ENCODE results near the gene WRAP73. TPM values are rescaled to one million over a fixed set of nuclear protein-coding genes. Genes with fewer than 3 reads are reported as not detected.

Gene WRAP73
- total and polyA plus RNA-seq, 2 experiments from 2014 or later: 16.9 to 20.2 TPM

DNA sequence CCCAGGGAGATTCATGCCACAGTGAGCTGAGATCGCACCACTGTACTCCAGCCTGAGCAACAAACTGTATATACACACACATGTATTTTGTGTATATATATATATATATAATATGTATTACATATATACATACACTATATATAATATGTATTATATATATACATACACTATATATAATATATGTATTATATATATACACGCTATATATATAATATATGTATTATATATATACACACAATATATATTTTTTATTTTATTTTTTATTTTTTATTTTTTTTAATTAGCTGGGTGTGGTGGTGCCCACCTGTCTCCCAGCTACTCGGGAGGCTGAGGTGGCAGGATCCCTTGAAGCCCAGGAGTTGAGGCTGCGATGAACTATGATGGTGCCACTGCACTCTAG is 11.7 kb upstream of the WRAP73 start:
- 76 to 80% methylated on average over 4 of the region's 4 CpGs for WGBS, 2 experiments (ENCODE audit: low coverage in 1 of 2, low lambda C conversion rate in 2 of 2, missing lambda C conversion rate in 2 of 2)

DNA sequence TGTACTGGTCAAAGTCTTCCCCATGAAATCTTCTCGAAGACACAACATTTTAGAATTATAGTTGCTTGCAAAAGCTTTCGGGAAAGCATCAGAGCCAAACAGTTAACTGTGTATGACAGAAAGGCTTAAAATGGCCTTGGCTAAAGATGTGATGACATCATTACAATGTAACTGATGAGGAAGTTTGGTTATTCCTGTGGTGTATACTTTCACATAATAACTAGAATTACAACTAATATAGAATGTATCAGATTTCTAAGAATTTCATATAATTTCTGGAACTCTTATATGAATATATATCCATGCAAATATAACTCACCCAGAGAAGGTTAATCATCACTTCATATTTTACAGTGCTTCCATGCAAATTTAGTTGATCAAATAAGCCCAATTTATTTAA is 10.8 kb upstream of the WRAP73 start:
- Histone ChIP-seq H4K20me1 (ENCODE audit: insufficient read depth) (no peaks in the 10 kb centered on the region), H3K9me2 (ENCODE audit: insufficient read depth) (no peaks in the 10 kb centered on the region), H3K4me3 (no peak overlapping the region), H3F3A (ENCODE audit: insufficient read depth) (no peaks in the 10 kb centered on the region), H3K79me2 (ENCODE audit: insufficient read depth) (no peaks in the 10 kb centered on the region), H3K27ac (no peak overlapping the region), H3K27me3 (replicated peaks; ENCODE audit: insufficient read depth) (peaks cover 37% of the 10 kb centered on the region), H2AFZ (no peak overlapping the region), H3K36me3 (ENCODE audit: low read depth) (no peaks in the 10 kb centered on the region), H3K4me1 (ENCODE audit: insufficient read depth) (no peaks in the 10 kb centered on the region), H3K9ac (no peak overlapping the region), H3K9me3 (ENCODE audit: low read depth) (no peaks in the 10 kb centered on the region), H3K4me2 (ENCODE audit: unreplicated experiment) (no peak overlapping the region)
- 48 to 58% methylated on average over 2 of the region's 2 CpGs for WGBS, 2 experiments (ENCODE audit: low coverage in 1 of 2, low lambda C conversion rate in 2 of 2, missing lambda C conversion rate in 2 of 2)
- no peak for DNase-seq
- TF ChIP-seq EZH2 (IDR thresholded peaks at IDR 0.05; ENCODE audit: insufficient read depth, poor library complexity, severe bottlenecking): no peak
- TF ChIP-seq EZH2phosphoT487 (IDR thresholded peaks at IDR 0.05; ENCODE audit: insufficient read depth, low read depth): no peak
- in situ Hi-C loops (cut with MboI): no loop called here

More for the DNA sequence above, 11.7 kb upstream of the WRAP73 start:
- Histone ChIP-seq H3K9me2 (ENCODE audit: insufficient read depth) (no peaks in the 10 kb centered on the region), H3K4me1 (ENCODE audit: insufficient read depth) (no peaks in the 10 kb centered on the region), H2AFZ (no peak overlapping the region), H3F3A (ENCODE audit: insufficient read depth) (no peaks in the 10 kb centered on the region), H3K9me3 (ENCODE audit: low read depth) (no peaks in the 10 kb centered on the region), H3K9ac (no peak overlapping the region), H3K27ac (no peak overlapping the region), H3K4me3 (no peak overlapping the region), H3K27me3 (replicated peaks; ENCODE audit: insufficient read depth) (peaks cover 29% of the 10 kb centered on the region), H3K36me3 (ENCODE audit: low read depth) (no peaks in the 10 kb centered on the region), H3K4me2 (ENCODE audit: unreplicated experiment) (no peak overlapping the region), H3K79me2 (ENCODE audit: insufficient read depth) (no peaks in the 10 kb centered on the region), H4K20me1 (ENCODE audit: insufficient read depth) (no peaks in the 10 kb centered on the region)
- DNase-seq: no peak
- TF ChIP-seq EZH2 (IDR thresholded peaks at IDR 0.05; ENCODE audit: insufficient read depth, poor library complexity, severe bottlenecking): no peak
- no peak for TF ChIP-seq EZH2phosphoT487 (IDR thresholded peaks at IDR 0.05; ENCODE audit: insufficient read depth, low read depth)
- in situ Hi-C loops (cut with MboI): no loop called here

DNA sequence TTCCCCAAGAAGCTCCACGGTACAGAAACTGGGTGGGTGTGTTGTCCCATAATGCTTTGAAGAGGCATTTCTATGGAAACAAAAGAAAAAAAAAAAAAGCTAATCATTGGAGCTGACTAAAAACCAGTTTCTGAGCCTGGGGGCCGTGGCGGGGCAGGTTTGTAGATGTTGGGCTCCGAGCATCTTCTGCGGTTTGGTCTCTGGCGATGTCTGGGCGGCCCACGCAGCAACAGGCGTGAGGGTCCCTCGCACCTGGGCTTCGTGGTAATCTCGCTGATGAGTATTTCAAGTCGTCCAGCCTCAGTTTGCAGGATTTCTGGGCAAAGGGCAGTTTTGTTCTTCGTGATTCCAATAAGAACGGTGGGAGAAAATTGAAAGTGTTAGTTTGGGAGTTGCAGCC is 9.2 kb upstream of the WRAP73 start:
- Histone ChIP-seq H3K9me2 (ENCODE audit: insufficient read depth) (no peaks in the 10 kb centered on the region), H3K79me2 (ENCODE audit: insufficient read depth) (no peaks in the 10 kb centered on the region), H2AFZ (no peak overlapping the region), H3K4me2 (ENCODE audit: unreplicated experiment) (no peak overlapping the region), H3K27me3 (replicated peaks; ENCODE audit: insufficient read depth) (peaks cover 53% of the 10 kb centered on the region), H3K4me3 (no peak overlapping the region), H3K9ac (no peak overlapping the region), H3F3A (ENCODE audit: insufficient read depth) (no peaks in the 10 kb centered on the region), H3K4me1 (ENCODE audit: insufficient read depth) (no peaks in the 10 kb centered on the region), H3K9me3 (ENCODE audit: low read depth) (no peaks in the 10 kb centered on the region), H3K27ac (no peak overlapping the region), H4K20me1 (ENCODE audit: insufficient read depth) (no peaks in the 10 kb centered on the region), H3K36me3 (ENCODE audit: low read depth) (no peaks in the 10 kb centered on the region)
- in situ Hi-C loops (cut with MboI): no loop called here
- no peak for DNase-seq
- TF ChIP-seq EZH2 (IDR thresholded peaks at IDR 0.05; ENCODE audit: insufficient read depth, poor library complexity, severe bottlenecking): no peak
- TF ChIP-seq EZH2phosphoT487 (IDR thresholded peaks at IDR 0.05; ENCODE audit: insufficient read depth, low read depth): no peak
- WGBS, 2 experiments (ENCODE audit: low coverage in 1 of 2, low lambda C conversion rate in 2 of 2, missing lambda C conversion rate in 2 of 2): 65% methylated on average over 15 of the region's 15 CpGs

DNA sequence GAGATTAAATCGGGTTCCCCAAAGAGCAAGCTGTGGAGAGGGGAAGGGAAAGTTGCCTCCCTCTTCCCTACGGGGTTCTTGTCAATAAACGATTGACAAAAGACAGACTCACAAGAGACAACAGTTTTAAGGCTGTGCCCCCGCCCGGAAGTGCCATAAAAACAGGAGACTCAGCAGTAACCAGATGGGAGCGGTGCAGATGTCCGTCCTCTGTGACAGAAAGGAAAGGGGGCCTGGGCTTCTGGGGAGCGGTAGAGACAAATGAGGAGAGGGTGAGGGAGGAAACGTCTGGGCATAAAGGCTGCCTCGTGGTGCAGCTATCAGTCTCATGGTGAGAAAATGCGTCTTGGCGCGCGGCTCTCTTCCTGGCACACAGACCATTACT is 8.3 kb upstream of the WRAP73 start:
- peaks cover 62% of the 10 kb centered on the region for H3K27me3 ChIP-seq (replicated peaks; ENCODE audit: insufficient read depth)
- no peaks in the 10 kb centered on the region for H3K9me3 ChIP-seq (ENCODE audit: low read depth)
- no peaks in the 10 kb centered on the region for H3K36me3 ChIP-seq (ENCODE audit: low read depth)
- no peaks in the 10 kb centered on the region for H3K4me1 ChIP-seq (ENCODE audit: insufficient read depth)
- in situ Hi-C loops (cut with MboI): no loop called here
- no peaks in the 10 kb centered on the region for H3K79me2 ChIP-seq (ENCODE audit: insufficient read depth)
- 8 to 9% methylated on average over 14 of the region's 14 CpGs for WGBS, 2 experiments (ENCODE audit: low coverage in 1 of 2, low lambda C conversion rate in 2 of 2, missing lambda C conversion rate in 2 of 2)
- TF ChIP-seq EZH2phosphoT487 (IDR thresholded peaks at IDR 0.05; ENCODE audit: insufficient read depth, low read depth): no peak
- TF ChIP-seq EZH2 (IDR thresholded peaks at IDR 0.05; ENCODE audit: insufficient read depth, poor library complexity, severe bottlenecking): no peak
- no peak for DNase-seq
- H3K4me3 ChIP-seq: no peak overlapping the region
- no peaks in the 10 kb centered on the region for H3K9me2 ChIP-seq (ENCODE audit: insufficient read depth)
- H2AFZ ChIP-seq: no peak overlapping the region
- H3F3A ChIP-seq (ENCODE audit: insufficient read depth): no peaks in the 10 kb centered on the region
- H3K9ac ChIP-seq: no peak overlapping the region
- H3K27ac ChIP-seq: no peak overlapping the region
- H3K4me2 ChIP-seq (ENCODE audit: unreplicated experiment): no peak overlapping the region
- no peaks in the 10 kb centered on the region for H4K20me1 ChIP-seq (ENCODE audit: insufficient read depth)

Data from GM23248 (cell line).